ENCODE measurements around the gene ENTPD8. TPM values are rescaled to one million over a fixed set of nuclear protein-coding genes. Genes with fewer than 3 reads are reported as not detected.
A peak's percentile ranks its signal among the peaks of the same experiment; 100 is the strongest.

ENTPD8 gene
- total and polyA plus RNA-seq, 2 of the 13 experiments (the other 11 are each of a cell fraction or from before 2014, with no cell fraction given) = 0.26 to 0.44 TPM

DNA sequence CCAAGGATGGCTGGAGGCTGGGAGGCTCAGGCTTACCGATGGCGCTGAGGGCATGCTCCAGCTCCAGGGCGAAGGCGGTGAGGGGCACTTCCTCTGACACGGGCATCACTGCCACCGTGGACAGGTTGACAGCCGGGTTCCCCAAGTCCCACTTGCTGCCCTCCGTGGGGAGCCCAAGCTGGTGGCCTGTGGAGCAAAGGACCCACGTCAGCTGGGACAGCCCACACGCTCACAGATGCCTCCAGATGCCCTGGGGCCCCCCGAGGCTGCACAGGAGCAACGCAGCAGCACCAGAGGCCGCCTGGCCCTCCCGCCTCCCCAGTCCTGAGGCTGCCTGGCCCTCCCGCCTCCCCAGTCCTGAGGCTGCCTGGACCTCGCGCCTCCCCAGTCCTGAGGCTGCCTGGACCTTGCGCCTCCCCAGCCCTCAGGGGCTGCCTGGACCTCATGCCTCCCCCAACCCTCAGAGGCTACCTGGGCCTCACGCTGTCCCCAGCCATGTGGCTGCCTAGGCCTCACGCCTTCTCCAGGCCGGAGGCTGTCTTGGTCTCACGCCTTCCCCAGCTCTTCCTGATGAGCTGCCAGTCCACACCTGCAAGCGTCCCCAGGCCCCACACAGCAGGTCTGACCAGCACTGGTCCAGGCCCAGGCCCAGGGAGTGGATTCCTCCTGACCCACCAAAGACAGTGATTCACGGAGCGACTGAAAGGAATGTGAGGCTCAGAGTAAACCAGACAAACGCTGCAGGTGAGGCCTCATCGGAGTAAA, 43.6 kb upstream of the ENTPD8 start (continued):
- TF ChIP-seq JDP2 (CRISPR knock-in tag; IDR thresholded peaks at IDR 0.05; ENCODE audit: borderline replicate concordance) = no peak
- TF ChIP-seq RFX5 (IDR thresholded peaks at IDR 0.05; ENCODE audit: low read depth, low read length) = no peak
- no peak for TF ChIP-seq CTCF (CRISPR knock-in tag; IDR thresholded peaks at IDR 0.05)
- TF ChIP-seq ZNF460 (CRISPR knock-in tag; IDR thresholded peaks at IDR 0.05; ENCODE audit: borderline replicate concordance) = no peak
- TF ChIP-seq EED (CRISPR knock-in tag; IDR thresholded peaks at IDR 0.05) = no peak
- no peak for TF ChIP-seq ZNF747 (CRISPR knock-in tag; IDR thresholded peaks at IDR 0.05; ENCODE audit: borderline replicate concordance)
- TF ChIP-seq DPF2 (CRISPR knock-in tag; IDR thresholded peaks at IDR 0.05; ENCODE audit: borderline replicate concordance, low read depth) = no peak
- TF ChIP-seq ZFX (CRISPR knock-in tag; IDR thresholded peaks at IDR 0.05; ENCODE audit: low read depth) = peak; percentile 87
- TF ChIP-seq TP53 (CRISPR knock-in tag; conservative IDR thresholded peaks at IDR 0.05) = no peak
- TF ChIP-seq ZNF17 (CRISPR knock-in tag; IDR thresholded peaks at IDR 0.05) = no peak
- no peak for TF ChIP-seq CBX2 (IDR thresholded peaks at IDR 0.05; ENCODE audit: low read depth, low read length)
- no peak for TF ChIP-seq CBX2 (CRISPR knock-in tag; IDR thresholded peaks at IDR 0.05; ENCODE audit: low read depth)
- no peak; the same call in 1 of the 2 replicates for TF ChIP-seq GABPB1 (CRISPR knock-in tag; IDR thresholded peaks at IDR 0.05)
- no peak for TF ChIP-seq SMARCC2 (IDR thresholded peaks at IDR 0.05)
- TF ChIP-seq, protein P1, sequence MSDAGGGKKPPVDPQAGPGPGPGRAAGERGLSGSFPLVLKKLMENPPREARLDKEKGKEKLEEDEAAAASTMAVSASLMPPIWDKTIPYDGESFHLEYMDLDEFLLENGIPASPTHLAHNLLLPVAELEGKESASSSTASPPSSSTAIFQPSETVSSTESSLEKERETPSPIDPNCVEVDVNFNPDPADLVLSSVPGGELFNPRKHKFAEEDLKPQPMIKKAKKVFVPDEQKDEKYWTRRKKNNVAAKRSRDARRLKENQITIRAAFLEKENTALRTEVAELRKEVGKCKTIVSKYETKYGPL (CRISPR knock-in tag; IDR thresholded peaks at IDR 0.05) = no peak
- TF ChIP-seq ZIK1 (CRISPR knock-in tag; IDR thresholded peaks at IDR 0.05; ENCODE audit: borderline replicate concordance, low read depth) = no peak
- TF ChIP-seq EHMT2 (IDR thresholded peaks at IDR 0.05; ENCODE audit: borderline replicate concordance, low read depth, low read length) = no peak
- TF ChIP-seq TEAD3 (CRISPR knock-in tag; optimal IDR thresholded peaks at IDR 0.05; ENCODE audit: borderline replicate concordance) = peak; percentile 23
- TF ChIP-seq MED1 (CRISPR knock-in tag; IDR thresholded peaks at IDR 0.05) = no peak
- TF ChIP-seq TRIM22 (IDR thresholded peaks at IDR 0.05) = no peak
- no peak for TF ChIP-seq IKZF1 (IDR thresholded peaks at IDR 0.05)
- no peak for TF ChIP-seq ZNF552 (CRISPR knock-in tag; IDR thresholded peaks at IDR 0.05; ENCODE audit: borderline replicate concordance)
- TF ChIP-seq ZNF543 (CRISPR knock-in tag; IDR thresholded peaks at IDR 0.05) = no peak
- TF ChIP-seq, protein P2, sequence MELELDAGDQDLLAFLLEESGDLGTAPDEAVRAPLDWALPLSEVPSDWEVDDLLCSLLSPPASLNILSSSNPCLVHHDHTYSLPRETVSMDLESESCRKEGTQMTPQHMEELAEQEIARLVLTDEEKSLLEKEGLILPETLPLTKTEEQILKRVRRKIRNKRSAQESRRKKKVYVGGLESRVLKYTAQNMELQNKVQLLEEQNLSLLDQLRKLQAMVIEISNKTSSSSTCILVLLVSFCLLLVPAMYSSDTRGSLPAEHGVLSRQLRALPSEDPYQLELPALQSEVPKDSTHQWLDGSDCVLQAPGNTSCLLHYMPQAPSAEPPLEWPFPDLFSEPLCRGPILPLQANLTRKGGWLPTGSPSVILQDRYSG (CRISPR knock-in tag; IDR thresholded peaks at IDR 0.05) = no peak
- TF ChIP-seq U2AF2 (IDR thresholded peaks at IDR 0.05; ENCODE audit: low read depth, low read length) = no peak
- no peak for TF ChIP-seq NR1H2 (CRISPR knock-in tag; IDR thresholded peaks at IDR 0.05; ENCODE audit: borderline replicate concordance, low read depth)
- no peak for TF ChIP-seq ZFP82 (CRISPR knock-in tag; IDR thresholded peaks at IDR 0.05; ENCODE audit: borderline replicate concordance)
- no peak for TF ChIP-seq ZNF235 (CRISPR knock-in tag; IDR thresholded peaks at IDR 0.05; ENCODE audit: borderline replicate concordance)
